Nephron (organoid): Measurements from ENCODE around the gene TMEM258.

Source experiments
- H3K27ac Mint-ChIP-seq, 3 experiments: 2 replicates each; pipeline ENCODE4 v1.8.0; 2020; ENCODE audit warnings: mixed read lengths in 3 of 3, mild to moderate bottlenecking in 2 of 3, moderate library complexity in 1 of 3
- H3K27me3 Mint-ChIP-seq: 2 replicates; pipeline ENCODE4 v1.8.0; 2021; ENCODE audit warnings: low read depth, mild to moderate bottlenecking, moderate library complexity, mixed read lengths
- H3K36me3 Mint-ChIP-seq: 2 replicates; pipeline ENCODE4 v1.8.0; 2020; ENCODE audit warnings: low read depth, mixed read lengths
- H3K4me1 Mint-ChIP-seq: 2 replicates; pipeline ENCODE4 v1.8.0; 2020; ENCODE audit warnings: mixed read lengths
- H3K4me3 Mint-ChIP-seq, 3 experiments: 2 replicates each; pipeline ENCODE4 v1.8.0; 2020; ENCODE audit warnings: mild to moderate bottlenecking in 3 of 3, mixed read lengths in 3 of 3, moderate library complexity in 2 of 3
- H3K9me3 Mint-ChIP-seq: 2 replicates; pipeline ENCODE4 v1.8.0; 2020; ENCODE audit warnings: mixed read lengths
- TF ChIP-seq, protein P1 (sequence below), 3 experiments: fragments of 200-600 bp; sonication (generic); IDR thresholded peaks; one replicate each; pipeline ENCODE4 v1.5.0; 2021; ENCODE audit warnings: antibody characterized with exemption in 3 of 3; ENCODE audit not compliant: unreplicated experiment in 3 of 3

TMEM258 gene

GRCh38 chr11:61768376-61769076 is 23.9 kb downstream of the TMEM258 start:
- Mint-ChIP-seq H3K9me3 (no peaks in the 10 kb centered on the region), H3K36me3 (no peaks in the 10 kb centered on the region), H3K4me1 (peaks cover 4% of the 10 kb centered on the region), H3K4me3 (no peak overlapping the region), H3K27me3 (peaks cover 3% of the 10 kb centered on the region), H3K27ac (peak overlapping the region; percentile 62 to 76 (median 71))
- TF ChIP-seq, protein P1, sequence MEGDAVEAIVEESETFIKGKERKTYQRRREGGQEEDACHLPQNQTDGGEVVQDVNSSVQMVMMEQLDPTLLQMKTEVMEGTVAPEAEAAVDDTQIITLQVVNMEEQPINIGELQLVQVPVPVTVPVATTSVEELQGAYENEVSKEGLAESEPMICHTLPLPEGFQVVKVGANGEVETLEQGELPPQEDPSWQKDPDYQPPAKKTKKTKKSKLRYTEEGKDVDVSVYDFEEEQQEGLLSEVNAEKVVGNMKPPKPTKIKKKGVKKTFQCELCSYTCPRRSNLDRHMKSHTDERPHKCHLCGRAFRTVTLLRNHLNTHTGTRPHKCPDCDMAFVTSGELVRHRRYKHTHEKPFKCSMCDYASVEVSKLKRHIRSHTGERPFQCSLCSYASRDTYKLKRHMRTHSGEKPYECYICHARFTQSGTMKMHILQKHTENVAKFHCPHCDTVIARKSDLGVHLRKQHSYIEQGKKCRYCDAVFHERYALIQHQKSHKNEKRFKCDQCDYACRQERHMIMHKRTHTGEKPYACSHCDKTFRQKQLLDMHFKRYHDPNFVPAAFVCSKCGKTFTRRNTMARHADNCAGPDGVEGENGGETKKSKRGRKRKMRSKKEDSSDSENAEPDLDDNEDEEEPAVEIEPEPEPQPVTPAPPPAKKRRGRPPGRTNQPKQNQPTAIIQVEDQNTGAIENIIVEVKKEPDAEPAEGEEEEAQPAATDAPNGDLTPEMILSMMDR (IDR thresholded peaks at IDR 0.05; ENCODE audit: unreplicated experiment in 3 of 3), result no peak

- Mint-ChIP-seq H3K27me3 (peaks cover 7% of the 10 kb centered on the region), H3K4me3 (peak overlapping the region in 1 of 3 experiments; percentile 55), H3K4me1 (peaks cover 16% of the 10 kb centered on the region), H3K9me3 (no peaks in the 10 kb centered on the region), H3K36me3 (no peaks in the 10 kb centered on the region), H3K27ac (peak overlapping the region; percentile 75 to 92 (median 81))
- TF ChIP-seq, protein P1 (IDR thresholded peaks at IDR 0.05; ENCODE audit: unreplicated experiment in 3 of 3), result no peak
Observed at GRCh38 chr11:61766353-61766841, 26.0 kb downstream of the TMEM258 start.

- H3K27ac Mint-ChIP-seq, result peak overlapping the region; percentile 75 to 92 (median 81)
- no peaks in the 10 kb centered on the region for H3K9me3 Mint-ChIP-seq
- H3K36me3 Mint-ChIP-seq, result no peaks in the 10 kb centered on the region
- TF ChIP-seq, protein P1 (IDR thresholded peaks at IDR 0.05; ENCODE audit: unreplicated experiment in 3 of 3), result no peak
- peaks cover 7% of the 10 kb centered on the region for H3K27me3 Mint-ChIP-seq
- H3K4me1 Mint-ChIP-seq, result peaks cover 16% of the 10 kb centered on the region
- H3K4me3 Mint-ChIP-seq, result no peak overlapping the region
Observed at GRCh38 chr11:61765550-61766253, 26.7 kb downstream of the TMEM258 start.

DNA sequence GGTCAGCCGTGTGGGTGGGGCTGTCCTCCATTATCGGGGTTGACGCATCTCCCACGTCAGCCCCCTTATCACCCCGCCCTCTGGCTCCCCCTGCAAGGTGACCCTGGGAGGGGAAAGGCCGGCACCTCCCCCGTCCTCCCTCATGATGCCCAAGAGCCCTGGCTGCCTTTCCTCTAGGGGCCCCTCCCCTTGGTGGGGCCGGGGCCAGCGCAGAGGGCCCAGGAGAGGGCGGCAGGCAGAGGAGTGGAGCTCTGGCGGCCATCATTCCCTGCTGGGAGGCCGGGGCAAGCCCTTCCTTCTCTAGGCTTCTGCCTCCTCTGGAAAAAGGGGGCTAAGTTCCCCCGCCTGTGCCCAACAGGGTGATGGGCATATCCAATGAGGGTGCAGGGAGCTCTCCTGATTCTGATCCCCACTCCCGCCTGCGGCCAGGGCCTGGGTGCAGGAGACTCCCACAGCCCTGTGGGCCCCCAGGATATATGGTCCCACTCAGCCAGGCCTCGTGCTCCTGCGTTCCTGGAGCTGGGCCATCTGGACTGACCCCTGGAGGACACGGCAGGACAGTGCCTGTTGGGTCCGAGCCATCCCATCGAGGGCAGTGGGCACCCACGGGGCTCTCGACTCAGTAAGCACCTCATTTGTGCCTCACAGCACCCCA is 27.7 kb downstream of the TMEM258 start:
- H3K27ac Mint-ChIP-seq, result peak overlapping the region; percentile 35 to 61 (median 44)
- TF ChIP-seq, protein P1 (IDR thresholded peaks at IDR 0.05; ENCODE audit: unreplicated experiment in 3 of 3), result no peak
- H3K4me3 Mint-ChIP-seq, result no peak overlapping the region
- H3K36me3 Mint-ChIP-seq, result no peaks in the 10 kb centered on the region
- peaks cover 7% of the 10 kb centered on the region for H3K27me3 Mint-ChIP-seq
- H3K9me3 Mint-ChIP-seq, result no peaks in the 10 kb centered on the region
- peaks cover 16% of the 10 kb centered on the region for H3K4me1 Mint-ChIP-seq

DNA sequence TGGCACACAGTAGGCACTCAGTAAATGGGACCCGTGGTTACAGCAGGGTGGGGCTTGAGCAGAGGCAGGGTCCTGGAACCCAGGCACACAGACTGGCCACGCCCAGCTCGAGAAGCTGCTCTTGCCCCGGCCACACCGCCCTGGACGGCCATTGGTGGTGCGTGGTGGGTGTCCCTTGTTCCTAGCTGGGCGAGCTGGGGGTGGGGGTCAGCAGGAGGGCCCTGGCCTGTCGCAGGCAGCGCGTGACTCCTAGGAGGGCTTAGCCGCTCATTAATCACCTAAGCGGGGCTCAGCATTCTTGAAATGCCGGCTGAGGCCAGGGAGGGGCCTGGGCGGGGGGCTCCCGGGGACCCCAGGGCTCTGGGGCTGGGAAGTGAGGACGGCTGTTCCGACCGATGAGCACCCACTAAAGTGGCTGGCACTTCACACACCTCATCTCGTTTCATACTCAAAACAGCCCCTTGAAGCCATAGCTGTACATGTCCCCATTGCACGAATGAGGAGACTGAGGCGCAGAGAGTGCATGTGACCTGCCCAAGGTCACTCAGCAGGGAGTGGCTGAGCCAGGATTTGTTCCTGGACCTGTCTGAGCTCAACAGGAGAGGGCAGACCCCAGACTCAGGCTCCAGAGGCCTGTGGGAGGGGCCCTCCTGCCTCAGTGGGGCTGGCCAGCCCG is 28.3 kb downstream of the TMEM258 start:
- H3K4me3 Mint-ChIP-seq, result no peak overlapping the region
- H3K27me3 Mint-ChIP-seq, result peaks cover 7% of the 10 kb centered on the region
- H3K27ac Mint-ChIP-seq, result no peak overlapping the region
- H3K9me3 Mint-ChIP-seq, result no peaks in the 10 kb centered on the region
- TF ChIP-seq, protein P1 (IDR thresholded peaks at IDR 0.05; ENCODE audit: unreplicated experiment in 3 of 3), result no peak
- H3K36me3 Mint-ChIP-seq, result no peaks in the 10 kb centered on the region
- H3K4me1 Mint-ChIP-seq, result peaks cover 16% of the 10 kb centered on the region
